ENCODE measurements around the gene FAM9C.
"Not testable (repeated sequence)": the region's sequence is repeated elsewhere in the genome, so short reads cannot be mapped to it uniquely, and the experiment has no call there.

The FAM9C gene

DNA sequence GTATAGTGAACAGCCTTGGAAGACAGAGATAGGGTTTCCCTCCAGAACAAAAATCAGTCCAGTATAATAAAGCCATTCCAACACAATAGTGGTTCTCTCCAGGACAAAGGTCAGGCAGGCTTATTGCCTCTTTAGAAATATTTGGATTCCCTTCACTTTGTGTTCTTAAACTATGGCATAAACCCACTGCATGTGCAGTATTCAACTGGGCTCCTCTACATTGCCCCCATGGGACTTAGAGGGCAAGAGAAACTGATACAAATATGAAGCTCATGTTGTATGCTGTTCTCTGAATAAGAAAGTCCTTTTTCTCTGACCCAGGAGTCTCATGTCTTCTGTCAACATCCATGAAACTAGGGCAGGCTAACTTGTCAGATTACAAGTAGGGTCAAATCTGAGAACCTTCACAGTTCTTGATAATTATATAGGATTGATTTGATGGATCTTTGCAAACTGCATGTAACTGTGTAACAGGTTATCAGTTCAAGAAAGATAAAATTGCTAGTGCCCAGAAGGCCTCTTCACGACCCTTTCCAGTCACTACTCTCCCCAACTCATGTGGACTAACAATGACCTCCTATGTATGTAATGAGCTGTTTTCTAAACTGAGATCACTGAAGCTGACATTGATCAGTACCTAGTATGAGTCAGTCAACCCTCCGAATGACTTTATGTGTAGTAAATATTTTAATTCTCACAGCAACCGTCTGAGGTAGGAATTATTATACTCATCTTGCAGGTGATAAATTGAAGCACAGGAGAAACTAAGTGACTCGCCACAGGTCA, 31.9 kb upstream of the FAM9C start:
- peak; percentile 81 for DNase-seq

DNA sequence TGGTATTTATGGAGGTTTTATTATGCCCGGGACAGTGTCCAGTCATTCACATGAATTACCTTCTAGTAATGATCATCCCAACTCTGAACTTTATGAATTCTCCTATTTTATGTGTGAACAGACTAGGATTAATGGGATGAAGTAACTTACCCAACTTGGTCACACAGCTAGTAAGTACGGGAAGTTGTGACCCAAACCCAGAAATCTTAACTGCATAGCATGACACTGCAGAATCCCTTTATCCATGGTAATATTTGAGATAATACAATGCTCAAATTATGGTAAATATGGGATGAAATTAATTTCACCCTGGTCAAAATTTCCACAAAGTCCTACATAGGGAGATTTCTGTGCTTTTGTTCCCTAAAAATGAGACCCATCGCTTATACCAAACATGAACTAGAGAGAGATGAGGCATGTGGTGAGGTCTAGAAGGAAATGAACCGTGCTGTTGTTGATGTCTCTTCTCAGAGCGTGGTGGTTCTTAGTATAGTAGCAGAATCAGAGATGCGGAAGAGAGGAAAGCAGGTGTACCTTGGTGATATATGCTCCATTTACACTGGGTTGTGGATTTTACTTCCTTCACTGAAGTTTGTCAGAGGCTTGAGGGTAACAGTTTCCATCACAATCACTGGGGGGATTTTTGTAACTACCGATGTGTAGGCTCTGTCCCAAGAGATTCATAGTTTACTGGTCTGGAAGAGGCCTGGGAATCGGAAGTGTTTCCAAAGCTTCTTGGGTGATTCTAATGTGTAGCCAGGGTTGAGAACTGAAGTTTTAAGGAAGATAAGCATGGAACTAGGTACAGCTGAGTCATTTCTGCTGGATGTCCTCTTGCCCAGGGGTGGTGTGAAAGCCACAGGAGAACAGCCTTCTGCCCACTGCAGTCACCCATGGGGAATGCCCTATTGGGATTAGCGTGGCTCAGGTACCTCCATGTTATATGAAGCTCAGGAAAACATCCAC, 30.2 kb upstream of the FAM9C start:
- no peak for DNase-seq

DNA sequence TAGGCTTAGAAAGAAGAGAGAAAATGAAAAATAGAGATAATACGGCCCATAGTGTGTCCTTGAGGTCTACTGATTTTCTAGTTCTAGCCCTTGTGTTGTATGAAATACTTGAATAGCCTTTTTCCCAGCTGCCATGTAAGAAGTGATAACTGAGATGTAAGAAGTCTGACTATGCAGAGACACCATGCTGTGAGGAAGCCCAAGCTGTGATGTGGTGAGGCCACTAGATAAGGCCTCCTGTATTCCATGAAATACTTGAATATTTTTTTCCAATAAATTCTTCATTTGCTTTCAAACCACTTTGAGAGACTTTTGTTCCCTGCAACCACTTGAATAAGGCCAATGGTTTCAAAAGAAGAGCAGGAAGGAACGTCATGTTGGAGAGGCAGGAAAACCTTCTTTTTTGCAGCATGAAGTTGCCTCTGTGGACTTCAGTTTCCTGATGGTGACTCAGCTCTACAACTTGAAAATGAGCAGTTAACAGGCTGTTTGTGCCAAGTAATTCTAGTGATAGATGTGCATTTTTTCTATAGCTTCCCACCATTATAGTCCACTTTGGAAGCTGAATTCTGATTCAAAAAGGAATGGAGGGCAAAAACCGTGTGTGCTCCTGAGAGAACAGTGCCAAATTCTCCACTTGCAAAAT, 25.5 kb upstream of the FAM9C start:
- no peak for DNase-seq

DNA sequence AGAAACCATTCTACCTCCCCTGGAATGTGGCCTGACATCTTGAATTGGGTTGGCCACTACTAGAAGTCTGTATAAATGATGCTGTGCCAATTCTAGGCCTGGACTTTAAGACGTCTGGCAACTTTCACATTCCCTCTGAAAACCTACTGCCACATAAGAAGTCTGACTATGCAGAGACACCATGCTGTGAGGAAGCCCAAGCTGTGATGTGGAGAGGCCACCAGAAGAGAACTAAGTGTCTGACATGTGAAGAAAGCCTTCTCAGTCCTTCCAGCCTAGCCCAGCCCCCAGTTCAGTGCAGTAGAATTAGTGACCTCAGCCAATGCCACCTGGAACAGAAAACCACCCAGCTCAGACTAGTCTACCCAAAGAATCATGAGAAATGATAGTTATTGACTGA, 24.2 kb upstream of the FAM9C start:
- no peak for DNase-seq

DNA sequence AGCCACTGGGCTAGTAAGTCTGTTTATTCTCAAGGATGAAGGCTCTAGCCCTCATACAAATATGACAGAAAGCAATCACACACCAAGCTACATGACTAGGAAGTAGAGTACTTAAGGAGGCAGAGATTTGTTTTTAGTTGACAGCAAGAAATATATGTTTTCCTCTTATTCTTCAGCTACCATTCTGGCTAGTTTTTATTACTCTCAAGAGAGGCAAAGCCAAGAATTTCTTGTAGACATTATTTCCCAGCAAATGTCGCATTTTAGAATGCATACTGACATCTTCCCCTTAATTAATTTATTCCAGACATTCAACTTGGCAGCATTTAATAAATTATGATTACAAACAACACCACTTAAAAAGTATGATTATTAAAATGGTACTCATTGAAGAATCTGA, 23.4 kb upstream of the FAM9C start:
- no peak for DNase-seq

- DNase-seq = no peak
Observed at GRCh38 chrX:13066391-13066790, 22.0 kb upstream of the FAM9C start.

GRCh38 chrX:13064599-13065143, 20.3 kb upstream of the FAM9C start:
- no peak for DNase-seq

DNA sequence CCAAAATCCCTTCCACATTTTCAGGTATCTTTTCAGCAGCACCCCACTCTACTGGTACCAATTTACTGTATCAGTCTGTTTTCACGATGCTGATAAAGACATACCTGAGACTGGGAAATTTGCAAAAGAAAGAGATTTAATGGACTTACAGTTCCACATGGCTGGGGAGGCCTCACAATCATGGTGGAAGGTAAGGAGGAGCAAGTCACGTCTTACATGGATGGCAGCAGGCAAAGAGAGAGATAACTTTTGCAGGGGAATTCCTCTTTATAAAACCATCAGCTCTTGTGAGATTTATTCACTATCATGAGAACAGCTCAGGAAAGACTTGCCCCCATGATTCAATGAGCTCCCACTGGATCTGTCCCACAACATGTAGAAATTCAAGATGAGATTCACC, 18.7 kb upstream of the FAM9C start:
- not testable (repeated sequence) for DNase-seq

- DNase-seq = not testable (repeated sequence)
Observed at GRCh38 chrX:13062331-13062730, 17.9 kb upstream of the FAM9C start.

GRCh38 chrX:13061215-13061708, 16.8 kb upstream of the FAM9C start:
- DNase-seq = not testable (repeated sequence)

DNA sequence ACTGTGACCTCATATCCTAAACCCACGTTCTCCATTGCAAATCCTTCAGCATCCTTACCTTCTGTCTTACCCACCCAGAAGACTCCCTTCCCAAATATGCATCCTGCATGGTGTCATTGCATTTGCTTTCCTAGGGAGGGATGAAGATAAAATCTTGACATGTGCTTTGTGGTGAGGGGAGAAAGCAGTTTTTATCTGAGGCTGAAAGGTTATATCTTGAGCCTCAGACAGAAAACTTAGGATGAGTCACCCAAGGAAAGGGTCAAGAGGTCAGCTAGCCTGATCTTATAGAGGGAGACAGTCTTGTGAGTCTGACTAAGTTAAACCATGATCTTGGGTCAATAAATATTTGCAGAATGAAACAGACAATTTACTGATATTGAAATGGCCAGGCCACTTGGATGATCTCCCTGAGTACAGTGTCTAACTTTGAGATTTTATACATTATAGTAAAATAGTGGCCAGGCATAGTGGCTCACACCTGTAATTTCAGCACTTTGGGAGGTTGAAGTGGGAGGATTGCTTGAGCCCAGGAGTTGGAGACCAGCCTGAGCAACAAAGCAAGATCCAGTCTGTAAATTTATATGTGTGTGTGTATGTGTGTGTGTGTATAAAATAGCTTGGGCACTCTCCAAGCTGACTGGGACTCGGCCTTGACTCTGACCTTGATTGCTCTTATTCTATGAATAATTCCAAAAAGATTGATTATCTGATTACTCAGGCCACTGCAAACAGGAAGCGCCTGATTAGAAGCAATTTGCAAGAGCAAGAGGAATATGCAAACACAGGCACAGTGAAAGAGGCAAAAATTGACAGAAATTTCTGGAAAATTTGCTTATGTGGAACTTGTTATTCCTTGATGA, 15.4 kb upstream of the FAM9C start:
- no peak for DNase-seq

DNA sequence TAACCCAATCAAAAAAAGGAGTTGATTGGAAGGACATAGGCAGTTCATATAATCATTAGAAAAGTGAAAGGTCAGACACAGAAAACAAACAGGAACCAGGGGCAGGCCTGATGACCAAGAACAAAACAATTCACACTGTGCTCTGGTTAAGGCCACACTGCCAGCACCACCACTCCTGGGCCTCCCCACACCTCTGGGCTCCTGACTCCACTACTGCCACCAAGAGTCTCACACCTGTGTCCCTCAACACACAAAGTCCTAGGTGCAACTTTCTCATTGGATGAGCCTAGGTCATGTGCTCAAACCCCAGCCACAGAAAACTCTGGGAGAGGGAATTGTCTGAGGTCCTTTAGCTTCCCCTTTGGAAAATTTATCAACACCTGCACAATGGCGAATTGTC, 11.1 kb upstream of the FAM9C start:
- DNase-seq = no peak

- peak; percentile 27 for DNase-seq
Observed at GRCh38 chrX:13053171-13053570, 8.8 kb upstream of the FAM9C start.

DNA sequence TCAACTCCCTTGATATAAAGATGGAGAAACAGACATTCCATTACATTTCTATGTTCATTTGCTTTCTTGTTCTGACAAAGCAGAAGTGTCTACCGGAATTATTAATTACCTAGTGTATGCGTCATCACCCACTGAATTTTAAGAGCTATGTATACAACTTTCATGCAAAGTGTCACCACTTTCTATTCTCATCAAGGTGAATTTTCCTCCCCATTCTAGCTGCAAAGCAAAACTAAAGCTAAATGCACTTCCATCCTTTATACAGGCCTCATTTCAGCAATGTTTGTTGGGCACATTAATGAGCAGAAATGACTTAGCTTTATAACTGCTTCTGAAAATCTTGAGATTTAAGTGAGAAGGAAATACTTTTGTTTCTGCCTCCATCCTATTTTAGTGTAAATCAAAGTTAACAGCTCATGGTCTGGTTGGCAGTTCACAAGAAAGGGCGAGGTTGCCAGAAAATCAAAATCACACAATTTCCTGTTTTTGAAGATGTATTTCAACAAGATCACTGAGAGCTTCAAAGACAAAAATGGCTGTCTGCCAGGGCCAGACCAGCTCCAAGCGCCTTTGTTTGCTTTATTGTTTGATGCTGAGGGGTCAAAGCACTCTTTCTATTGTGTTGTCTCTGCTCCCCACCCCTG, 7.2 kb upstream of the FAM9C start:
- peak; percentile 63 for DNase-seq

DNA sequence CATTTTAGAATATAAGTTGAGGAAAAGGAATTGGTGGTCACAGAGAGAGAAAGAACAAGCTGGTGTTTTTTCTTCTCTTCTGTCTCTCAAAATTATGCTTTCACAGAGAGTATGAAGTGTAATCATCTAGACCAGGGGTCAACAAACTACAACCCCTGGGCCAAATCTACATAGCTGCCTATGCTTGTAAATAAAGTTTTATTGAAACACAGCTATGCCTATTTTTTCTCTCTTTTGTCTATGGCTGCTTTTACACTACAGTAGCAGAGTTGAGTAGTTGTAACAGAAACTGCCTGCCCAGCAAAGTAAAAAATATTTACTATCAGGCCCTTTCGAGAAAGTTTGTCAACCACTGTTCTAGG, 6.7 kb upstream of the FAM9C start:
- no peak for DNase-seq

DNA sequence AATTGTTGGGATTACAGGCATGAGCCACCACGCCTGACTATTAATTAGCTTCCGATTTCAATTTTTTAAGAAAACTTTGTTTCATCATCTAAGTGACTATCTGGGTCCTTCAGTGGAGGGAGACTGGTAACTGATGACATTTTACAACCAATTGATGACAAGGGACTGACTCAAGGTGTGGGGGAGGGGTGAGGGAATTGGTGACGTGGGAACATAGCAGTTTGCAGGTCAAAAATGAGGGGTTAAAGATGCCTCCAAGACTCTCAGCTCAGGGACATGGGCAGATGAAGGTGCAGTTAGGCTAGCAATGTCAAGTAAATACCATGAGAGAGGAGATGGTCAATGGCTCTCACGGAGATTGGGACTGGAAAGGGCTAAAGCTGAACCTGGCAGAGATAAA, 5.7 kb upstream of the FAM9C start:
- DNase-seq = no peak

DNA sequence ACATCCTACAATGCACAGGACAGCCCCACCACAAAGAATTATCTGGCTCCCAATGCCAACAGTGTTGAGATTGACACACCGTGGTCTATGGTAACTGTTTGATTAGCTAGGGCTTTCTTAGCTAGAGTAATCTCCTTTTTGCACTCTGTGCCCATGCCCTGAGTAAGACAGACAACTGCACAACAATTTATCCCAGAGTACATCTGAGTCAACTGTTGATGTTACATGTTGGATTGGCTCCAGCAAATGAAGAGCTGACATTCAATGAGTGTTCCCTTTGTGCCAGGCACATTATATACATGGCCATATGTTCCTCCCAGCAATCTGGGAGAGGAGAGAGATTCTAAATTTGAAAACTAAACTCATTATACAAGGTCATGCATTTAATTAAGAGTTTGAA, 3.9 kb upstream of the FAM9C start:
- DNase-seq = no peak

DNA sequence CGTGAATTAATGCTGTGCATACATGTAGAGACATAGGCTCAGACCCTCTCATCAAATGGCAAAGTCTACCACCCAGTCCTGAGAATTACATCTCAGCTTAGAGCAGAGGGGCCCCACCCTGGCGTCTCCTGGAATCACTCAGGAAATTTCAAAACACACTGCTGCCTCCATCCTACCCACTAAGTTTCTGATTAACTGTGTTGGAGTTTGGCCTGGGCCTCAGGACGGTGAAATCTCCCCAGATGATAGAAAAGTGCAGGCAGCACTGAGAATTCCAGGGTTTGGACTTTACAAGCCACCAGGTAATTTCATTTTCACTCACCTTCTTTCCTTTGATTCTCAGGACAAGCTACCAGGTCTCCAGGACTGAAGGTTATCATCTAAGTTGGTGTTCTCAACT, 3.3 kb upstream of the FAM9C start:
- no peak for DNase-seq

GRCh38 chrX:13046141-13046855, 1.9 kb upstream of the FAM9C start:
- DNase-seq = no peak

DNA sequence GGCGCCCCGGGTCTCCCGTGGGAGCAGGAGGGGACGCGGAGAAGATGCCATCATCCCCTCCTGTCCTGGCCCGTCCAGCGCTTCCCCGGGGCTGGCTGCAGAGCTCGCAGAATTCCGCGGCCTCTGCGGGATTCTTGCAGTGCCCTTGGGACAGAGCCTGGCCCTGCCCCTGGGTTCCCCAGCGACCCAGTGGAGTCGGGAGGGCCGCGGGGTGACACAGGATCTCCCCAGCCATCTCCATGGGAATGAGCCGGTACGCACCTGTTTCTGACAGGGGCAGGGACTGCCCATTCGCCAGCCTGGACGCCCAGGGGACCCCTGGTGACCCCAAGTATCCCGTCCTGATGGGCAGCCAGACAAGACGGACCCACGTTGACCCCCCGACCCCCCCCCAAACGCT, 482 bp downstream of the FAM9C start:
- no peak for DNase-seq

DNA sequence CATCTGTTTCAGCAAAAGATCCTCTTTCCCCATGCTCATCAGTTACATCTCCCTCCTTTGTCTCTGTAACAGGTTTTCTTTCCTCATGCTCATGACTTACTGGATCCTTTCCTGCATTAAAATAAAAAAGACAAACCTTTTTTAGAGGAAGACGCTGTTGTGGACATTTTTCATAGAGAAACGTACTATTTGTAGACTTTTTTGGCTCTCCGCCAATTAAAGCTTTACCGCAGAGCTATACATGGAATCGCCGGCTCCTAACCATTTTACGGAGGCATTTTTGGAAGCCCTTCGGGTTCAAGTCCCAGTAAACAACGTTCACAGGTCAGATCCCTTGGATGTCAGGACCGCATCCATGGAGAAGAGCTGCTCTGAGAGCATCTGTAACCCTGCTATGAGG, 1.3 kb downstream of the FAM9C start:
- DNase-seq = no peak
